Spleen (tissue), 11 donors: ENCODE measurements around the gene MLC1. TPM values are rescaled to one million over a fixed set of nuclear protein-coding genes. Genes with fewer than 3 reads are reported as not detected.

ENCODE experiments used
- DNase-seq: peaks from one replicate; pipeline ENCODE4 v3.0.0-alpha.2; 2020
- H3K27ac ChIP-seq, 8 donors: fragments of 200-600 bp; sonication (generic) in 7 of 8; 1 replicate in 4 of 8; 2 replicates in 4 of 8; pipeline versions ENCODE4 v1.5.0 to v1.8.0; 2016 to 2021; ENCODE audit warnings: inconsistent platforms in 4 of 8, mild to moderate bottlenecking in 4 of 8, moderate library complexity in 1 of 8
- H3K27me3 ChIP-seq, 7 donors: fragments of 200-600 bp; sonication (generic) in 6 of 7; replicated peaks in 1 of 7; 1 replicate in 4 of 7; 2 replicates in 3 of 7; pipeline versions ENCODE4 v1.5.0 to v1.8.0; 2016 to 2021; ENCODE audit warnings: inconsistent platforms in 3 of 7, mild to moderate bottlenecking in 1 of 7
- H3K36me3 ChIP-seq, 6 donors: fragments of 200-600 bp; sonication (generic) in 5 of 6; 1 replicate in 4 of 6; 2 replicates in 2 of 6; pipeline versions ENCODE4 v1.5.0 to v1.8.0; 2016 to 2021; ENCODE audit warnings: inconsistent platforms in 2 of 6
- H3K4me1 ChIP-seq, 6 donors: fragments of 200-600 bp; sonication (generic) in 5 of 6; 1 replicate in 3 of 6; 2 replicates in 3 of 6; pipeline versions ENCODE4 v1.5.0 to v1.8.0; 2016 to 2021; ENCODE audit warnings: inconsistent platforms in 3 of 6
- H3K4me3 ChIP-seq, 8 donors: fragments of 200-600 bp; sonication (generic) in 7 of 8; 1 replicate in 4 of 8; 2 replicates in 4 of 8; pipeline versions ENCODE4 v1.5.0 to v1.8.0; 2016 to 2021; ENCODE audit warnings: inconsistent platforms in 4 of 8, mild to moderate bottlenecking in 4 of 8, moderate library complexity in 2 of 8
- H3K9me3 ChIP-seq, 8 donors: fragments of 200-600 bp; sonication (generic) in 7 of 8; 1 replicate in 4 of 8; 2 replicates in 4 of 8; pipeline versions ENCODE4 v1.5.0 to v1.8.0; 2016 to 2021; ENCODE audit warnings: inconsistent platforms in 4 of 8
- POLR2A ChIP-seq, 3 donors: fragments of 450-650 bp; IDR thresholded peaks; one replicate each; pipeline ENCODE4 v1.5.1; 2017; ENCODE audit warnings: antibody characterized with exemption in 3 of 3, mild to moderate bottlenecking in 1 of 3
- POLR2AphosphoS5 ChIP-seq, 3 donors: sonication (generic); formaldehyde crosslinking; IDR thresholded peaks; one replicate each; pipeline ENCODE4 v1.5.1; 2017; ENCODE audit warnings: antibody characterized with exemption in 3 of 3
- WGBS, 5 donors: extraction: QIAGEN DNeasy Blood & Tissue Kit in 3 of 5; methylation state at CpG; one replicate each; pipeline versions ENCODE4 v1.1.5 to v1.1.7; 2013 to 2018; 5-methylcytosine and 5-hydroxymethylcytosine counted together
- intact Hi-C: fragments of 100-400 bp; cut with DNase I; formaldehyde crosslinking; loops from one replicate; pipeline ENCODE4 v1.15.0; 2023; ENCODE audit warnings: low total_unique reads
- polyA plus RNA-seq, 3 donors: library from polyadenylated mRNA; stranded (reverse); fragments of 200-250 nt; gene quantifications; one replicate each; pipeline ENCODE4 v1.2.1, GENCODE V29; 2013
- total RNA-seq, 7 donors: library from RNA; depleted of rRNA in 3 of 7; stranded (reverse); fragments of >200 nt in 3 of 7; fragmentation: NEBNext Ultra II Directional in 4 of 7; extraction: Animal tissue kit (Norgen Biotek cat#: 25700) in 4 of 7; gene quantifications; one replicate each; pipeline versions ENCODE4 v1.1.0 to v1.2.1, GENCODE V29; 2016 to 2021
- TF ChIP-seq, protein P1 (sequence below), 11 experiments: fragments of 200-600 bp in 7 of 11; fragments of 450-650 bp in 4 of 11; sonication (generic) in 4 of 11; IDR thresholded peaks in 8 of 11; conservative IDR thresholded peaks in 3 of 11; 1 replicate in 7 of 11; 2 replicates in 4 of 11; pipeline versions ENCODE4 v1.4.0 to v1.8.0; 2016 to 2021; ENCODE audit warnings: antibody characterized with exemption in 11 of 11, inconsistent platforms in 4 of 11, mild to moderate bottlenecking in 1 of 11
- donor health status: healthy with polysubstance abuse.
- donor health status: DM: no; HTN: no; CAD: no; lungs with moderate emphysema.
- donor health status: DM: no; HTN: no; CAD: no.
- donor health status: Bipolar disorder and iron deficiency.
- donor health status: healthy.
- donor health status: DM: no; HTN: no; CAD: no.
- donor health status: DM: yes; HTN: yes; CAD: no.

Gene MLC1
- total and polyA plus RNA-seq, 10 donors, result 0.17 to 4.4 (median 1.6) TPM

DNA sequence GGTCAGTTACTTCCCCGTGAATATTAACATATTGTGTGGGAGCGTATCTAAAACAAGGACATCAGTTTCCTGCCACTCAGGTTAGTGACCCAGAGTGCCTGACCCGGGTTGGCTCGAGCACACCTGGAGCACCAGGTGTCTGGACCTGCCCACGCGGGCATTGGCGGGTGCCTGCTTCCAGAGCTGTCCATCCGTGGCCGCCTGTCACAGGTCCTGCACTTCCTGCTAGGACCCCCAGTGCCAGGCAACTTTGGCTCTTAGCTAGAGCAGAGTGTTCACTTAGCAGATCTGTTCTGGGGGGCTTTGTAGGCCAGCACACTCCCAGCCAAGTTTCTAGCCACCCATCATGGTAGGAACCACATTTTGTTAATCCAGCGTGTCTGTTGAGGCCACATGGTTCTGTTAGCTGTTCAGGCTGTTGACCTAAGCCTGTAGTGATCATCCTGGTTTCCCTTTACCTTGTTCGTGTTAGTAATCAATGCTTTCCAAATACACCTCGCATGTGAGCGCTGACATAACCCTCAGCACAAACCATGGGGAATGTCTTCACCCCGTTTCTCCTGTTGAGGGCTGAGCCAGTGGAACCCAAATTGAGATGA lies 34.0 kb upstream of the MLC1 start:
- H3K4me1 ChIP-seq, result no peaks in the 10 kb centered on the region
- no peaks in the 10 kb centered on the region for H3K36me3 ChIP-seq
- TF ChIP-seq POLR2AphosphoS5 (IDR thresholded peaks at IDR 0.05) (no peak), POLR2A (IDR thresholded peaks at IDR 0.05) (no peak)
- TF ChIP-seq, protein P1, sequence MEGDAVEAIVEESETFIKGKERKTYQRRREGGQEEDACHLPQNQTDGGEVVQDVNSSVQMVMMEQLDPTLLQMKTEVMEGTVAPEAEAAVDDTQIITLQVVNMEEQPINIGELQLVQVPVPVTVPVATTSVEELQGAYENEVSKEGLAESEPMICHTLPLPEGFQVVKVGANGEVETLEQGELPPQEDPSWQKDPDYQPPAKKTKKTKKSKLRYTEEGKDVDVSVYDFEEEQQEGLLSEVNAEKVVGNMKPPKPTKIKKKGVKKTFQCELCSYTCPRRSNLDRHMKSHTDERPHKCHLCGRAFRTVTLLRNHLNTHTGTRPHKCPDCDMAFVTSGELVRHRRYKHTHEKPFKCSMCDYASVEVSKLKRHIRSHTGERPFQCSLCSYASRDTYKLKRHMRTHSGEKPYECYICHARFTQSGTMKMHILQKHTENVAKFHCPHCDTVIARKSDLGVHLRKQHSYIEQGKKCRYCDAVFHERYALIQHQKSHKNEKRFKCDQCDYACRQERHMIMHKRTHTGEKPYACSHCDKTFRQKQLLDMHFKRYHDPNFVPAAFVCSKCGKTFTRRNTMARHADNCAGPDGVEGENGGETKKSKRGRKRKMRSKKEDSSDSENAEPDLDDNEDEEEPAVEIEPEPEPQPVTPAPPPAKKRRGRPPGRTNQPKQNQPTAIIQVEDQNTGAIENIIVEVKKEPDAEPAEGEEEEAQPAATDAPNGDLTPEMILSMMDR (IDR thresholded peaks at IDR 0.05 in 8 of 11, conservative IDR thresholded peaks at IDR 0.05 in 3 of 11), result no peak
- peaks cover 9 to 29% (median 27%) of the 10 kb centered on the region in 8 donors for H3K9me3 ChIP-seq
- no peak for DNase-seq
- no peak overlapping the region for H3K27ac ChIP-seq
- intact Hi-C loops, result no loop called here
- WGBS, 5 donors, result 78 to 89% (median 81%) methylated on average over 11 to 14 of the region's 14 CpGs
- peaks cover 0 to 29% (median 4%) of the 10 kb centered on the region in 7 donors for H3K27me3 ChIP-seq
- H3K4me3 ChIP-seq, result no peak overlapping the region

DNA sequence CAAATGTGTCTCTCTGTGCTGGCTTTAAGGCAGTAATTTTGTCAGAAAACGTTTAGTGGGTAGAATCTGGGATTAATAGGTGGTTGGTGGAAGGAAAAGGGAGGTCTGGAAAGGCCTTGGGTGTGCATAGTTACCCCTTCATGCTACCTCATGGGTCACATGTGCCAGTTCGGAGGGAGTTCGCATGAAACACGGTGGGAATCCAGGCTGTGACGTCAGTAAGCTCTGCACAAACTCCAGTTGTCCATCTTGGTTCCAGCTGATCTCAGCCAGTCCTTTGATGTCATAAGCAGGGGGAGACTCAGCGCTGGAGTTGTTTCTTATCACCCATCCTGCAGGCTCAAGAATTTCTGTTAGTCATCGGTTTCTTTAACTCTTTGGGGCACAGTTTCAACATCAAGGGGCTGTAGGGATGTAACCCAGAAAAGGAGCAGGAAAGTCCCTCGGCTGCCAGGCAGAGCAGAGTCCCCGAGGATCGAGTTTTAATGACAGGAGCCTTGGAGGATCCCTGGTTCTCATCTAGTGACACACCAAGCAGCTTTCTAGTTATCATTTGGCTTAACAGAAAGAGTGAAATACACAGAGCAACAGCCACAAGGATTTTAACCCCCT lies 33.4 kb upstream of the MLC1 start:
- peaks cover 0 to 35% (median 4%) of the 10 kb centered on the region in 7 donors for H3K27me3 ChIP-seq
- intact Hi-C loops, result no loop called here
- no peak for DNase-seq
- H3K27ac ChIP-seq, result no peak overlapping the region
- no peaks in the 10 kb centered on the region for H3K4me1 ChIP-seq
- no peak overlapping the region for H3K4me3 ChIP-seq
- WGBS, 5 donors, result 31 to 49% (median 41%) methylated on average over 10 of the region's 10 CpGs
- H3K36me3 ChIP-seq, result no peaks in the 10 kb centered on the region
- TF ChIP-seq, protein P1 (IDR thresholded peaks at IDR 0.05 in 8 of 11, conservative IDR thresholded peaks at IDR 0.05 in 3 of 11), result no peak
- TF ChIP-seq POLR2AphosphoS5 (IDR thresholded peaks at IDR 0.05), result no peak
- no peak for TF ChIP-seq POLR2A (IDR thresholded peaks at IDR 0.05)
- H3K9me3 ChIP-seq, result peaks cover 9 to 24% (median 21%) of the 10 kb centered on the region in 8 donors

DNA sequence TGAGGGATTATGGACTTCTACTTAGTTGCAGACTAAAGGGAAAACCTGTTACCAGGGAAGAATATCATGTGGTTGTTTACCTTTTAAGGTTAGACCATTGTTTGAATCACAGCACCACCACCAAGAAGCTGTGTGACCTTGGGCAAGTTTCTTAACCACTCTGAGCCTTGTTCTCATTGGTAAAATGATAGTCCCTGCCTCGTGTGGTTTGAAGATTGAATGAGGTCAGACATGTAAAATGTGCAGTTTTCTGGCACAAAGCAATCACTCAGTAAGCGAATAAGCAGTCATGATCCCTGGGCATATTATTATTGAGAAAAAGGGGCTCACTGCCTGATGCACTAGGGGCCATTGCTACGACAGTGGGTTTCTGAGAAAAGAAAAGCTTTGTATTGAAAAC lies 32.9 kb upstream of the MLC1 start:
- 66 to 90% (median 79%) methylated on average over 3 of the region's 3 CpGs for whole genome bisulfite sequencing, 5 donors
- peaks cover 0 to under 1% (median 0%) of the 10 kb centered on the region in 6 donors for H3K4me1 ChIP-seq
- peaks cover 5 to 19% (median 15%) of the 10 kb centered on the region in 8 donors for H3K9me3 ChIP-seq
- no peak overlapping the region for H3K27ac ChIP-seq
- H3K27me3 ChIP-seq, result peaks cover 0 to 41% (median 4%) of the 10 kb centered on the region in 7 donors
- H3K4me3 ChIP-seq, result no peak overlapping the region
- no peaks in the 10 kb centered on the region for H3K36me3 ChIP-seq
- TF ChIP-seq POLR2A (IDR thresholded peaks at IDR 0.05) (no peak), POLR2AphosphoS5 (IDR thresholded peaks at IDR 0.05) (no peak)
- TF ChIP-seq, protein P1 (IDR thresholded peaks at IDR 0.05 in 8 of 11, conservative IDR thresholded peaks at IDR 0.05 in 3 of 11), result no peak
- no peak for DNase-seq
- intact Hi-C loops, result no loop called here

DNA sequence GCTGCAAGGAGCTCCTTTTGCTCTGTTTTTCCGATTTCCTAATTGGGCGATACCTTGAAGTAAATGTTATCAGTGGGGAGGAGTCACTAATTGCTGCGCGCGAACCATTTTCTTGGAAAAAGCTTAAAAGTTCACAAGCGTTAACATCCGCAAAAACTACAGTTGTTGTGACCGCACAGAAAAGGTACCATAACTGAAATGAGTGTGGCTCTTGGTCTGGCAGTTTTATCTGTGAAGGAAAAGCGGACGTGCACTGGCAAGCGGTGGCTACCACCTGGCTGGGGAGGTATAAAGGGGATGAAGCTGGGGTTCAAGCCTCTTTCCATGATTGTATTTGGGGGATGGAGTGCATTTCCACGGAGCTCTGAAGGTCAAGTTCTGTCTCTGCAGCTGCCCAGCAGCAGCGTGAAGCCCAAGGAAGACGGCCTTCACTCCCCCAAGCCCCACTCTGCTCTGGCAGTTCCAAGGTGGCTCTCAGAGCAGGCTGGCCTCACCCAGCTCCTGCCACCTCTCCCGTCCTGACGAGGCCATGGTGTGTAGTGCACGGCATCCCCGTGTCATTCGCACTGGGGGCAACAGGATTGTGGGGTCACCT lies 32.0 kb upstream of the MLC1 start:
- intact Hi-C loops, result no loop called here
- Histone ChIP-seq H3K4me3 (no peak overlapping the region), H3K9me3 (peaks cover 0 to 10% (median 7%) of the 10 kb centered on the region in 8 donors), H3K27ac (no peak overlapping the region), H3K4me1 (peaks cover 0 to 9% (median 3%) of the 10 kb centered on the region in 6 donors), H3K36me3 (no peaks in the 10 kb centered on the region), H3K27me3 (peaks cover 0 to 49% (median 4%) of the 10 kb centered on the region in 7 donors)
- no peak for DNase-seq
- no peak for TF ChIP-seq POLR2AphosphoS5 (IDR thresholded peaks at IDR 0.05)
- TF ChIP-seq, protein P1 (IDR thresholded peaks at IDR 0.05 in 8 of 11, conservative IDR thresholded peaks at IDR 0.05 in 3 of 11), result no peak
- no peak for TF ChIP-seq POLR2A (IDR thresholded peaks at IDR 0.05)
- 90 to 93% (median 92%) methylated on average over 19 of the region's 19 CpGs for WGBS, 5 donors
